GM12873 (cell line): Measurements from ENCODE around the gene TGFBR3.

ENCODE experiments used
- TF ChIP-seq, protein P1 (sequence below): IDR thresholded peaks from 2 replicates; pipeline ENCODE4 v1.5.1; 2012; ENCODE audit warnings: low read depth, mild to moderate bottlenecking, moderate library complexity, low read length, control low read depth; ENCODE audit not compliant: insufficient read depth; ENCODE audit errors: missing control alignments

Gene TGFBR3

DNA sequence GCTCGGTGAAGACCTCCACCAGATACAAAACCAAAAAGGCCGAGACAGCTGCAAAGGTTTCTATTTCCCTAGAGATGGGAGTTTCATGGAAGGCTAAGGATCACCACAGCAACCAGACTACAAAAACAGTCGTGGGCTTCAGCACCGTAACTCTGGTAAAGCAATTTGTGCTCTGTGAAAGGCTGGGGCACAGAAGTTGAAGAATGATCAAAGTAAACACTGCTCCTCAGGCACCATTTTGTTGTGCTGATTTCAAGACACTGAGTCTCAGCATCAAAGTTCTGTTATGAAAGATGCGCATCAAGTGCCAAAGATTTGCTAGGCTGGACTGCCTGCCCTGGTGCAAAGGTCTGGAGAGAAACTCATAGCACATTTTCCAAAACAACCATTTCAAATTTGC lies 116.2 kb downstream of the TGFBR3 start:
- TF ChIP-seq, protein P1, sequence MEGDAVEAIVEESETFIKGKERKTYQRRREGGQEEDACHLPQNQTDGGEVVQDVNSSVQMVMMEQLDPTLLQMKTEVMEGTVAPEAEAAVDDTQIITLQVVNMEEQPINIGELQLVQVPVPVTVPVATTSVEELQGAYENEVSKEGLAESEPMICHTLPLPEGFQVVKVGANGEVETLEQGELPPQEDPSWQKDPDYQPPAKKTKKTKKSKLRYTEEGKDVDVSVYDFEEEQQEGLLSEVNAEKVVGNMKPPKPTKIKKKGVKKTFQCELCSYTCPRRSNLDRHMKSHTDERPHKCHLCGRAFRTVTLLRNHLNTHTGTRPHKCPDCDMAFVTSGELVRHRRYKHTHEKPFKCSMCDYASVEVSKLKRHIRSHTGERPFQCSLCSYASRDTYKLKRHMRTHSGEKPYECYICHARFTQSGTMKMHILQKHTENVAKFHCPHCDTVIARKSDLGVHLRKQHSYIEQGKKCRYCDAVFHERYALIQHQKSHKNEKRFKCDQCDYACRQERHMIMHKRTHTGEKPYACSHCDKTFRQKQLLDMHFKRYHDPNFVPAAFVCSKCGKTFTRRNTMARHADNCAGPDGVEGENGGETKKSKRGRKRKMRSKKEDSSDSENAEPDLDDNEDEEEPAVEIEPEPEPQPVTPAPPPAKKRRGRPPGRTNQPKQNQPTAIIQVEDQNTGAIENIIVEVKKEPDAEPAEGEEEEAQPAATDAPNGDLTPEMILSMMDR = no peak

DNA sequence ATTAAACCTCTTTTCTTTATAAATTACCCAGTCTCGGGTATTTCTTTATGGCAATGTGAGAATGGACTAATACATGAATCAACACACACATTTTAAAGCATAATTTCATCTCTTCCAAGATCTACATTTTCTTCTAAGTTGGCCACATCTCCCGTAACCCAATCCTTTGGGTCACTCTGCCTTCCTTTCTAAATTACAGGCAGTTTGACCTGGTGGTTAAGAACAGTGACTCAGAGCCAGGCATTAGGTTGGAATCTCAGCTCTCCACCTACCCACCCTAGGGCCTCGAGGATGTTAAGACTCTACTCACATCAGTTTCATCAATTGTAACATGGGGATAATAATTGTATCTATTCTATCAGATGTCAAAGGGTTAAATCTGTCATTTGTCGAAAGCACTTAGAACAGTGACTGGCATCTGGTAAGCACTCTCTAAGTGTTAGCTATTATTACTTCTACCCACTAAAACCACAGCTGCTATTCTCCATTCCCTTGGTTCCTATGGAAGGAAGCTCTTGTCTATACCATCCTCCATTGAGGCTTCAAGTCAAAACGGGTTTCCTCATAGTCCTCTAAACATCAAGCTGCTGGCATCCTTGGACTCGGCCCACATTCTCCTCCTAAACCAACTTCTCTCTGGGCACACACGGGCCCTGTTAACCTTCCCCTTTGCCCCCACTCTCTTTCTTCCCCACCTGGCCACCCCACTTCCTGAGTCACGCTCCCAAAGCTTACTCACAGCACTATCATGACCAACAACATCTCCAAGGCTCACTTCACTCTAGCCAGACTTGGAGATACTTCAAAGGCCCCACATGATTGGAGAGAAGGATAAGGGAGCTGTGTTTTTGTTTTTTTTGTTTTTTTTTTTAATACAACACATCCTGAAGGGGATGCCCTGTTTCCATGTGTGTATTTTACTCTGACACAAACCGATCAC lies 116.9 kb downstream of the TGFBR3 start:
- TF ChIP-seq, protein P1 = no peak

DNA sequence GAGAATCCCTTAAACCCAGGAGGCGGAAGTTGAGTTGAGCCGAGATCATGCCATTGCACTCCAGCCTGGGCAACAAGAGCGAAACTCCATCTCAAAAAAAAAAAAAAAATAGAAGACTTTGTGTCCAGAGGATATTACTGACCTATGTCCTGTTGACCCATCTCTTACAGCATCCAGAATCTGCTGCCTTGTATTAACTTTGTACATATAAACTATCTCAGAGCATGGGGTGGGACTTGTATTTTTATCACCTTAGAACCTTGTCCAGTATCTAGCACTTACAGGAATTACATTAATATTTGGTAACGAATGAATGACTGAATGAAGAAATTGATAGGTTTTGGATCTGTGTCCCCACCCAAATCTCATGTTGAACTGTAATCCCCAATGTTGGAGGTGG lies 117.8 kb downstream of the TGFBR3 start:
- TF ChIP-seq, protein P1 = no peak

DNA sequence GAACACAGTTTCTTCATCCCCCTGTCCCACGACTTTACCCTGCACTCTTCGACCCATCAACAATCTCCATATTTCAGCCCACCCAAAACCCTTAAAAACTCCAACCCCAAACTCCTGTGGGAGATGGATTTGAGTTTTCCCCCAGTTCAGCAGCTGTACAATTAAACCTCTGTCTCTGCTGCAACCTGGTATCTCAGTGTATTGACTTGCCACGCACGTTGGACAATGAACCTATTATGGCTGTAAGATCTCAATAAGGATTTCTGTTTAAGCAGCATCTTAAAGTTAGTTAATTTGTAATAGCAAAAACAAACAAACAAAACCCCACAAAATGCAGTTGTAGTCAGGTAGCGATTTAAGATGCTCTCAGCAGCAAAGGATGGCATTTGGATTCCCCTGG lies 119.1 kb downstream of the TGFBR3 start:
- TF ChIP-seq, protein P1 = no peak

DNA sequence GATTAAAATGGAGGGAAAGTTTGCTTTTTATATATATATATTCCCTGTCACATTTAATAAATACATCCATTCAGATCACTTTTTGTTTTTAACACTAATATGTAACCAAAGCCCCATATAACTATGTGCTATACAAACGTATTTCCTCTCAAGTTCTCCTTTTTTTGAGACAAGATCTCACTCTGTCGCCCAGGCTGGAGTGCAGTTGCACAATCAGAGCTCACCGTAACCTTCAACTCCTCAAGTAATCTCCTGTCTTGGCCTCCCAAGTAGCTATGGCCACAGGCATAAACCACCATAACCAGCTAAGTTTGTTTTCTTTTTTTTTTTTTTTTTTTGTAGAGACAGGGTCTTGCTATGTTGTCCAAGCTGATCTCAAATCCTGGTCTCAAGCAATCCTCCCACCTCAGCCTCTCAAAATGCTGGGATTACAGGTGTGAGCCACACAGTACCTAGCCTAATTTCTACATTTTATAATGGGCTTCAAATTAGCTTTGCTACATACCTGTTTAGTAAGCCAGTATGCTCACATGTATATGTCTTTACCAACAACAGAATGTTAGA lies 120.0 kb downstream of the TGFBR3 start:
- TF ChIP-seq, protein P1 = no peak

DNA sequence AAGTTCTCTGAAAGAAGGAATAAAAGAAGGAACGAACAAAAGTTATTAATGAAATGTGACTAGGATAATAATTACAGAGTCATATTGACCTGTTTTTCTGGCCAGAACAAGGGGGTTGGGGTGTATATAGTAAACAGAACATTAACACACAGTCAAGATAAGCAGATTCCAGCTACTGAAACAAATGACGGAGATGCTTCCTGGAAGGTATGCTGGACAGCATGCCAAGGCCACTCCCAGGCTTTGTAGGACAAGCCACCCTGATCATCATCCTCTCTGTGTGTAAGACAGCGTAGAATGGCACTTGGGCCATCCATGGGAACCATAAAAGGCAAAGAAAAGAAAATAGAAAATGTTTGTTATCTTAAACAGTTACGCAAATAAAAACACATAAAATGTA lies 120.7 kb downstream of the TGFBR3 start:
- TF ChIP-seq, protein P1 = no peak

DNA sequence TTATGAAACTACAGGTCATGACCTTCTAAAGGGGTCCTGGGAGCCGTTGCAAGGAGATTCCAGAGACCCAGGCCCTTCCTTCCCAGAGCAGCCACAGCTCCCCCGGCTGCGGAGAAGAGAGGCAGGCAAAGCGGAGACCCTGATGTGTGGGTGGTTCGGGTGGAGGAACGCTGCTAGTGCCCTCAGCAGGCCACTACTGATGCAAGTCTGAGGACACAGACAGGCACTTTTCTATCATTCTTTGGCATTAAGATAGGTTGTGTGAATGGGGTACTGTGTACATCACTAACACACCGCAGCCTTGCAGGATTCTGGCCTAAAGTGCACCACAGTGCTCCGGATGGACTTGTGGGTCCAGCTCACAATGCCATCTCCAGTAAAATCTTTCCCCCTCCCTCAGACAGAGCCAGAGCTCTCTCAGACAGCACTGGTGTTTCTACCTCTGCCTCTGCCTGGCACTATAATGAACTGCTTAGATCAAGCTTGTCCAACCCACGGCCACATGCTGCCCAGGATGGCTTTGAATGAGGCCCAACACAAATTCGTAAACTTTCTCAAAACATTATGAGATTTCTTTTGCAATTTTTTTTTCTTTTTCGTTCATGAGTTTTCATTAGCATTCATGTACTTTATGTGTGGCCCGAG lies 121.4 kb downstream of the TGFBR3 start:
- TF ChIP-seq, protein P1 = no peak
